Right lung (tissue), 10 donors: ENCODE data around the gene RNF144B. TPM values are rescaled to one million over a fixed set of nuclear protein-coding genes. Genes with fewer than 3 reads are reported as not detected.
"Not testable (repeated sequence)": the region's sequence is repeated elsewhere in the genome, so short reads cannot be mapped to it uniquely, and the experiment has no call there.

ENCODE experiments used
- DNase-seq, 2 donors: peaks; one replicate each; pipeline ENCODE4 v3.0.0-alpha.2; 2013
- long read RNA-seq, 8 donors: transcript quantifications; one replicate each; lab custom pipeline, GENCODE V29; 2026
- polyA plus RNA-seq, 5 donors: library from polyadenylated mRNA; unstranded; fragments of 120-200 nt; gene quantifications; one replicate each; pipeline versions ENCODE4 v1.2.1 to v1.2.3, GENCODE V29; 2013; ENCODE audit warnings: inconsistent platforms in 1 of 5, low replicate concordance in 1 of 5; ENCODE audit not compliant: insufficient read length in 5 of 5, insufficient read depth in 1 of 5

RNF144B gene
- polyA plus RNA-seq, result 10 to 100 TPM; 12.0 to 21.7 (median 18.0) TPM
- long read RNA-seq, donor 1, full-length matches to known transcripts, result 9 of 9 reads
- long read RNA-seq, donor 1, partial matches to known transcripts, result 0 of 9 reads
- long read RNA-seq, donor 1, other reads (novel, unspliced or antisense), result 0 of 9 reads
- long read RNA-seq, donor 2, full-length matches to known transcripts, result 2 of 2 reads
- long read RNA-seq, donor 2, partial matches to known transcripts, result 0 of 2 reads
- long read RNA-seq, donor 2, other reads (novel, unspliced or antisense), result 0 of 2 reads
- long read RNA-seq, donor 3, full-length matches to known transcripts, result 4 of 4 reads
- long read RNA-seq, donor 3, partial matches to known transcripts, result 0 of 4 reads
- long read RNA-seq, donor 3, other reads (novel, unspliced or antisense), result 0 of 4 reads
- long read RNA-seq, donor 4, full-length matches to known transcripts, result 3 of 3 reads
- long read RNA-seq, donor 4, partial matches to known transcripts, result 0 of 3 reads
- long read RNA-seq, donor 4, other reads (novel, unspliced or antisense), result 0 of 3 reads
- long read RNA-seq, donor 5, full-length matches to known transcripts, result 2 of 2 reads
- long read RNA-seq, donor 5, partial matches to known transcripts, result 0 of 2 reads
- long read RNA-seq, donor 5, other reads (novel, unspliced or antisense), result 0 of 2 reads
- long read RNA-seq, donor 6, full-length matches to known transcripts, result 3 of 3 reads
- long read RNA-seq, donor 6, partial matches to known transcripts, result 0 of 3 reads
- long read RNA-seq, donor 6, other reads (novel, unspliced or antisense), result 0 of 3 reads
- long read RNA-seq, donor 7, full-length matches to known transcripts, result 2 of 2 reads
- long read RNA-seq, donor 7, partial matches to known transcripts, result 0 of 2 reads
- long read RNA-seq, donor 7, other reads (novel, unspliced or antisense), result 0 of 2 reads
- long read RNA-seq, donor 8, full-length matches to known transcripts, result 3 of 3 reads
- long read RNA-seq, donor 8, partial matches to known transcripts, result 0 of 3 reads
- long read RNA-seq, donor 8, other reads (novel, unspliced or antisense), result 0 of 3 reads

- DNase-seq, result peak; percentile 65 to 68
These were observed at the start of gene RNF144B for GRCh38 chr6:18387061-18387721. TSS of gene RNF144B (plus strand) at chr6:18387350. CDS start at chr6:18399535, 12,185 bp downstream.

- no peak for DNase-seq
These were observed 47.6 kb upstream of the RNF144B start for GRCh38 chr6:18339599-18339998.

- no peak for DNase-seq
These were observed 46.2 kb upstream of the RNF144B start for GRCh38 chr6:18340781-18341551.

- DNase-seq, result no peak
These were observed 44.9 kb upstream of the RNF144B start for GRCh38 chr6:18342223-18342622.

- no peak for DNase-seq
These were observed 43.4 kb upstream of the RNF144B start for GRCh38 chr6:18343741-18344140.

- no peak for DNase-seq
These were observed 40.1 kb upstream of the RNF144B start for GRCh38 chr6:18347021-18347577.

GRCh38 chr6:18347866-18348265, 39.3 kb upstream of the RNF144B start:
- DNase-seq, result no peak

GRCh38 chr6:18349386-18349785, 37.8 kb upstream of the RNF144B start:
- DNase-seq, result no peak

- DNase-seq, result no peak
These were observed 36.9 kb upstream of the RNF144B start for GRCh38 chr6:18350271-18350670.

GRCh38 chr6:18350712-18351111, 36.4 kb upstream of the RNF144B start:
- no peak for DNase-seq

- DNase-seq, result no peak
These were observed 35.1 kb upstream of the RNF144B start for GRCh38 chr6:18352001-18352400.

GRCh38 chr6:18352842-18353241, 34.3 kb upstream of the RNF144B start:
- no peak for DNase-seq

- DNase-seq, result no peak
These were observed 33.9 kb upstream of the RNF144B start for GRCh38 chr6:18353251-18353650.

GRCh38 chr6:18357546-18357945, 29.6 kb upstream of the RNF144B start:
- DNase-seq, result not testable (repeated sequence)

GRCh38 chr6:18359237-18359885, 27.8 kb upstream of the RNF144B start:
- no peak for DNase-seq

- no peak for DNase-seq
These were observed 27.0 kb upstream of the RNF144B start for GRCh38 chr6:18360188-18360587.

GRCh38 chr6:18362058-18362561, 25.0 kb upstream of the RNF144B start:
- DNase-seq, result no peak

GRCh38 chr6:18363746-18364145, 23.4 kb upstream of the RNF144B start:
- no peak for DNase-seq

GRCh38 chr6:18364561-18364960, 22.6 kb upstream of the RNF144B start:
- not testable (repeated sequence) for DNase-seq

- DNase-seq, result no peak
These were observed 19.8 kb upstream of the RNF144B start for GRCh38 chr6:18367371-18367770.
